GM18507 (cell line): ENCODE results near the gene CEMP1.

ENCODE experiments used
- DNase-seq: peaks from one replicate; pipeline ENCODE4 v3.0.0; 2011; ENCODE audit warnings: low read depth; ENCODE audit not compliant: insufficient read length; ENCODE audit errors: extremely low spot score
- FAIRE-seq: peaks from 2 replicates; lab custom pipeline; 2011; peaks lifted over from hg19 to GRCh38; lab: Jason Lieb, UNC

Gene CEMP1

DNA sequence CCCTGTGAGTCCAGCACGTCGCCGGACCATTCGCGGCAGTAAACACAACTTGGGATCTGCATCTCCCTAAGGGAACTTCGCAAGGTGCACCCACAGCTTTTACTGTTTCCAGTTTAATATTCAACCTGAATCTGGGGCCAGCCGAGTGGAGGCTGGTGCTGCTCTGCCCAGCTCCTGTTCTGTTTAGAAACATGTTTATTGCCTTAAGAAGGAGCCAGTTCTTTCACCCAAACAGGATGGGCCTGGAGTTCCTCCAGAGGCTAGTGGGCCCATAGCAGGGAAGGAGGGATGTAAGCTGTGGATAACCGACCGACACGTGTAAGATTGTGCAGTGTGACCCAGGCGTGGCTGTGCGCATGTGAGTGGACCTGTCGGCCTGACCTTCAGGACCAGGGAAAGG lies 38.9 kb downstream of the CEMP1 start:
- FAIRE-seq (no peak), DNase-seq (no peak)

DNA sequence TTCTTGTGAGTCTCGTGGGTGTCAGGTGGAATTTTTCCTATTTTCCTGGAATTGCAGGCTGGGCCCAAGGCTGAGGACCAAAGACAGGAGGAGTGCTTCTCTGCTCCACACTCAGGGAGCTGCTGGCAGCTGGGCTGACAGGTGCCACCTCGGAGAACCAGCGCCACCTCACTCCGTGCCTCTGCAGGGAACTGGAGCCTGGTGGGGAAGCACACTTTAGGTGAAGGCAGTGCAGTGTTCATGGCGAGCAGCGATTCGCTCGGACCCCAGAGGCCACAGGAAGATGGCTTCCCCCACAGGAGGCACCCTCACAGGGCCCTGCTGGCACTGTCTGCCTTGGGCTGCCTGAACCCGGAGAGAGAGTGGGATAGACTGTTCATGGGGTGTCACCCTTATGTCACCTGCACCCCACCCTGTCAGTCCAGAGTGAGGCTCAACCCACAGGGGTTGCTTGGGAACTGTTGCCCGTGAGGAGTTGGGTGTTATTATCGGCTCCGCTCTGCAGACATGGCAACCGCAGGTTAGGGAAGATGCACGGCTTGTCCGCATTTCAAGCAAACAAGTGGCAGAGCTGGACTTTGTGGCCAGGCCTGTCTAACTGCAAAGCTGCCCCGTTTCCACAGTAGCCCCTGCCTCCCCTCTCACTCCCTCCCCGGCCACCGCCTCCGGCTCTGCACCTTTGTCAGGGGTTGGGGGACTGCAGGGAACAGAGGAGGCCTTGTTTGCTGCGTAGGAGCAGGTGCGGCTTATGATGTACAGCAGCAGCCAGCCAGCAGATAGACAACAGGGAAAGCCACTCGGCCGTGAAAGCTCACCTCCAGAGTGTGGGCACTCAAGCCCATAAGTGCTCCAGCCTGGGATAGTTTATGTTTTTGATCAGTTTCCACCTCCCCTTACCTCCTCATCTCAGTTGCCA lies 40.8 kb downstream of the CEMP1 start:
- FAIRE-seq, result no peak

DNA sequence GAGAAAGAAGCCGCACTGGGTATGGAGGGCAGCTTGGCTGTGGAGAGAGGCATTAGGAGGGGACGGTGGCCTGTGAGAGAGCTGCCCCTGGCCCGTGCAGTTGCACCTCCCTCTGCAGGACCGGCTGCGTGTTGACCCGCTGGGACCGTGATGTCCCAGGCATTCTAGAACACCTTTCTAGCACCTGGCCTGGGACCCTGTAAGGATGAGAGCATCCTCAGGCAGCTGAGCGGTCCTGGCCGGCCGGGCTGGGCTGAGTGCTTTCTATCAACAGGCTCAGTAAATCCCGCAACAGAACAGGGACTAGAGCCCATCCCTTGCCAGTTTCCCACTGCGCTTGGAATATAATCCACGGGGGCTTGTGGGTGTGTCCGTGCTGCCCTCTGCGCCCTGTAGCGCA lies 41.6 kb downstream of the CEMP1 start:
- DNase-seq (no peak), FAIRE-seq (no peak)

More for the DNA sequence above, 40.8 kb downstream of the CEMP1 start:
- DNase-seq, result no peak

DNA sequence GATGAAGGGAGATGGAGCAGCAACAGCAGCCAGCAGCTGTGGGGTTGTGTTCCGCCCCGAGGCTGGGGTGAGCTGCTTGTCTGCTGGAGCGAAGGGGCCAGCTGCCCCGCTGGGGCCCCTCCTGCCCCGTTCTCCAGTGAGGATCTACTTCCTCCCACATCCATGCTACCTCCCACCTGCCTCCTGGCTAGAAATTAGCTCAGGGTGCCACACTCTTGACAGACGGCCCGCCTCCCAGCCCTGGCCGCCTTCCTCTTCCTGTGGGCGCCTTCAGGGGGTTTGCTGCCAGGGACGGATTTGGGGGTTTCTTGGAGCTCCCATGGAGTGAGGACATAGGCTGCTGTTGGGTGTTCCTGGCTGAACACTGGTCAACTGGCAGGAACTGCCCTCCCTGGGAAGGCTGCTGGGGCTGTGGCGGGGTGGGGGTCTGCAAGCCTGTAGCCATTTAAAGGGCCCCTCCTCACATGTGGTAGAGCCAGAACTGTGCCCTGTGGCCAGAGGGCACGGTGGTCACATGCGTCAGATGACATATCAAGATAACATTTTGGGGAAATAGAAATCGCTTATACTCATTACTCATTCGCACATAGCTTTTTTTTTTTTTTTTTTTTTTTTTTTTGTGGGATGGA lies 43.2 kb downstream of the CEMP1 start:
- DNase-seq (no peak), FAIRE-seq (no peak)

DNA sequence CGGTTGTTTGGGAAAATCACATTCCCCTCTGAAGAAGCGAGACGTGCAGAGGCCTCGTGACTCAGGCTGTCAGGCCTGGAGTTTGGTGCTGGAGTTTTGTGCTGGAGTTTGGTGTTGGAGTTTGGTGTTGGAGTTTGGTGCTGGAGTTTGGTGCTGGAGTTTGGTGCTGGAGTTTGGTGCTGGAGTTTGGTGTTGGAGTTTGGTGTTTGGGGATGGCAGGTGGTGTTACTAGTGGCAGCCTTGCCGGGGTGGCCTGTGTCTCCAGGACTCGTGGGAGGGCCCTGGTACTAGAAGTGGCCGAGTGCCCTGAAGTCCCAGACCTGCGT lies 43.7 kb downstream of the CEMP1 start:
- DNase-seq, result no peak
- FAIRE-seq, result no peak

DNA sequence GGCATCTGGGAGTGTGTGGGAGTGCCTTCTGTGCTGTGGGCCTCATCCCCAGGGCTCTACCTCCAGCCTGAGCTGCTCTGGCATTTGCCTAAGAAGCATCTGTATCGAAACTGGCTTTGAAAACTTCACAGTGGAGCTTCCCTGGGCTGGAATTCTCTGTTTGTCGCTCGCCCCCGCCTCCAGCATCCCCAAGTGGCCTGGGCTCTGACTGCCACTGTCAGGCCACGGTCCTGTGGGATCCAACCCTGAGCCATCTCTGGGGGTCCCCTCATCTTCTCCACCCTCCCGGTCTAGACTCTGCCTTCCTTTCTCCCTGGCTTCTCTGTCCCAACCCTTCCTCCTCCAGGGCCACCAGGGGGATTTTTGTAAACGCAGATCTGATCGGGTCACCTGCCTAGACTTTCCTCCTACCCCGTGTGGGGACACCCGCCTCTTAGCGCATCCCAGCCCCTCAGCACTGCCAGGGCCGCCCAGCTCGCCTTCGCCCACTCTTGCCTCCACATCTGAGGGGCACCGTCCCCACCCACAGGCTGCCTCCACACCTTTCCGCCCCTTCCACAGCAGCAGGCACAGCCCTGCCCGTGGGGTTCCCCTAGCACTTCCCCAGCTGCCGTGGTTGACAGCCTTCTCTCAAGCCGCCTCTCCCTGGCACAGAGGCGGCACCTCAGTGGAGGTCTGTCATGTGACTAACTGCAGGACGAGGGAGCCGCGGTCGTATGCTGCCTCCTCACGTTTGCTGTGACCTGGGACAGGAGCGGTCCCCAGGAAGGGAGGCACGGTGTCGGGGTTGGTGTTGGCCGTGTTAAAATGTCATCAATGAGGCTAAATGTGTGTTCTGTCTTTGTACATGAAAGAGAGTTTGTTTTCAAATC lies 44.3 kb downstream of the CEMP1 start:
- FAIRE-seq (peak; percentile 91), DNase-seq (peak; percentile 71)

DNA sequence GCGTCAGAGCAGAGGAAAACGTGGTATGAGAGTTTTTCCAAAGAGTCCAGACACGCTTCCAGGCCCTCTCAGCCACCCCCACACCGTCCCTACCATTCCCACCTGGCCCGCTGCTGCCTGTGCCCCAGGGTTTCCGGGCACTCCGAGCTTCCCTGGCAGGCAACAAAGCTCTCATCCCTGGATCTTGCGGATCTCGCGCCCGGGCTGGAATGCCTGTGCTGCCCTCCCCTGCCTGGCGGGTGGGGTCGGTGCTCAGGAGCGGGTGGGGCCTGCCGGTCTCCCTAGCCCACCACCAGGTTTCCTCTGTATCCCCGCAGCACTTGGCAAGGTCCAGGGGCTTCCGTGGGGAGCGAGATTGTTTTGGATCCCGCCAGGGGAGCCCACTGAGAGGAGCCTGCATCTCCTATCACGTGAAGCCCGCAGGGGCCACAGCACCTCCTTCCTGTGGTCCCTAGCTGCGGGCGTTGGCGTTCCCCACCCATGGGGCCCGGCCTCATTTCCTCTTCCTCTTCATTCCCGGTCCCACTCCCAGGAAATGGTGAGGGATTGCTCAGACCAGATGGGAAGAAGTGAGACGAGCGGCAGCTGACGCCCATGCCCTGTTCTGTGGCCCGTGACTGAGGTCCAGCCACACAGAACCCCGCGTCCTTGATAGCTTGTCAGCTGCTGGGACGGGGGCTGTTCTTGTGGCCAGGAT lies 45.2 kb downstream of the CEMP1 start:
- DNase-seq (no peak), FAIRE-seq (no peak)

DNA sequence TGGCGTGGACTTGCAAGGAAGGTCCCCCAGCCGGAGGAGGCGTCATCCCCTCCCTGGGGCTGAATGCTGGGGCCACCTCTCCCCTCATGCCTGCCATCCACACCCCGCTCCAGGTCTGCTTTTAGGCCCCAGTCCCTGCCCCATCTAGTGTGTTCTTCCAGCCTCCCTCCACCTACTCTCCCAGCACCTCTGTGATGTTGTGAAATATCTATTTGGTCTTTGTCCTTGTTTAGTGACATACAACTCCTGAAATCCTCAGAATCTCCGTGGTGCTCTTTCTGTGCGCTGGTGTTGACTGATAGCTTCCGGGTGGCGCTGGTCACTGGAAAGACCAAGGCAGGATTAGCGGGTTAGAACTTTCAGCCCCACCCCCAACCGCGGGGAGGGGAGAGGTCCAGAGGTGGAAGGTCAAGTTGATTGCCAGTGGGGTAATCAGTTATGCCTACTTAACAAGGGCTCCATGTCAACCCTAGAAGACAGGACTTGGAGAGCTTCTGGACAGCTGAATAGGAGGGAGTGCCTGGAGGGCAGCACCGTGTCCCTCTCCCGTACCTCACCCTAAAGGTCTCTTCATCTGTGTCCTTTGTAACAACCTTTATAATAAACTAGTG lies 46.2 kb downstream of the CEMP1 start:
- FAIRE-seq, result no peak

DNA sequence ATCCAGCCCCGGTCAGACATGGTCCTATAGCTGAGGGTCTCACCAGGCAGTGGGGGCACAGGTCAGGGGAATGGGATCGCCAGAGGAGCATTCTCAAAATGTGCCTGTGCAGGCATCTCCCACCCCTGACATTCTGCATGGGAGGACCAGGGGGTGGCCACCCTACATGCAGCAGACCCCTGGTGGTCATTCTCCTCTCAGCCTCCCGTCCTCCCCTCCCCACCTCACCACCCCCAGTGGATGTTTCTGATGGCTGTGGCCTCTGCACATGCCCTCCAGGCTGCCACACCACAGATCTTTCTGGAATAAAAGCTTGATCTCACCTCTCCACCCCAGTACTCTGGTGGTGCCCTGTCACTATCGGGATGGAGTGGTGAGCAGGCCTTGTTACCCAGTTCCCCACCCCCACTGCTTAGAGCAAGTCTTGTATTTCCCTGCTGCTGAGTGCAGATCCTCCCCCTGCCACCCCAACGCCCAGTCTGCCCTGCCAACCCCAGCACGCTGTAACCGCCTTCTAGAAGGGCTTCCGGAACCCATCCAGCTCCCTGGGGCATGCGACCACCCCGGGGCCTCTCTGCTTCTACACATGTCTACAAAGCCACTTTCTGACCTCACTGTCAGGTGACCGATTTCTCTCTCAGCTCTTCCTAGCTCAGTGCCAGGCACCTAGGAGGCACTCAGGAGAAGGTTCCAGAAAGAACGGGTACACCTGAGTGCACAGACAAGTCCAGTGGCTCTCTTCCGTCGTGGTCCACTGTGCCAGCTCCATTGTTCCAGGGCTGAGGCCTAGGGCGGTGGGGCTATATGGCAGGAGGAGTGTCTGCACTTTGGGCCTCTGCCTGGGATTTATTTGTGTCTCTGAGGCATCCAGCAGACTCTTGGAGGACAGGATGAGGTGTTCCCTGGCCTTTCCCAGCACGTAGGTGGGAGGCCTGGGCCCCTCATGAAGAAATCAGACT lies 47.0 kb downstream of the CEMP1 start:
- FAIRE-seq, result no peak
- no peak for DNase-seq

More for the DNA sequence above, 46.2 kb downstream of the CEMP1 start:
- no peak for DNase-seq

DNA sequence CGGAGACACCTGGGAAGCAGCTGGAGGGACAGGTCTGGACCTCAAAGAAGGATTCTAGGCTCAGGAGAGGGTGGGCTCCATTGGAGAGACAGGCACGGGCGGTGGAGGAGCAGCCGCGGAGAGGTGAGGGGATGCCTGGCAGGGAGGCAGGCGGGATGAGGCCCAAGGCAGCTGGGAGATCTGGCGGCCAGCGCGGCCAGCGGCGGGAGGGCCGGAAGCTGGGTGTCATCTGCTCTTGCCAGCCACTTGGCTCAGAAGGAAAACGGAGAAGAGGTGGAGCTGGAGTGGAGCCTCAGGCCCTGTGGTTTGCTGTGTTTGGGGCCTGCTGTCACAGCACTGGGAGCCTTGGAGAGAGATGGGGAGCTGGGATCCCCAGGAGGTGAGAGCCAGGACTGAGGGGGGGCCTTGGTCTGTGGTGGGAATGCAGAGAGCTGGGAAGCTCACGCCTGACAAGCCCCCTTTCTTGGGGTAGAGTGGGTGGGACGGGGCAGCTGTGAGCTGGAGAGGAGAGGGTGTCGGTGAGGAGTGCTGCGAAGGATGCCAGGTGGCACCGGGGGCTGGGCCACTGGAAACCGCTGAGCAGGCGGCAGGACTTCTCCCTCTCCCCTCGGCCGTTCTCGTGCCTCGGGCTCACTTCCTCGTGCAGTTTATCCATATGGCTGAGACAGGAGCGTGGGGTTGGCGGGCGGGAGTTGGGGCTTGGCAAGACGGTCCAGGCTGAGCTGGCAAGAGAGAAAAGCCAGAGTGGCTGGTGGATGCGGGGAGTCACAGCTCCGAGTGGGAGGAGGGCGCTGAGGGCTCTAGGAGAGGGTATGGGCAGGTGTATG lies 48.3 kb downstream of the CEMP1 start:
- FAIRE-seq, result no peak
- DNase-seq, result no peak

DNA sequence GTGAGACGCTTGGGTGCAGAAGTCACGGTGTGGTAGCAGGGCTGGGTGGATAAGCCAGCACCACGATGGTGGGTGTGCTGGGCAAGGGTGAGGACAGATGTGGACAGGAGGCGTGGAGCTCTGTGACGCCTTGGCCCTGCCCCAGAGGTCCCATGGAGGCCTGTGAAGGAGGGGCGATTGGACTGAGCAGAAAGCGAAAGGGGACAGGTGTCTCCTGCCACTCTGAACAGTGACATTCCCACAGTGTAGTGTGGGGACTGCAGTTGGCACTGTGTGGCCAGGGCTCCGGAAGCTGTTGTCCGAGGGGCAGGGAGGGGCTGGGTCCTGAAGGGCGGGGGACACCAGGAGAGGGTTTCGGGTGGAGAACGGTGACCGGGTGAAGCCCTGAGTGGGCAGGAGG lies 49.0 kb downstream of the CEMP1 start:
- no peak for DNase-seq
- no peak for FAIRE-seq

DNA sequence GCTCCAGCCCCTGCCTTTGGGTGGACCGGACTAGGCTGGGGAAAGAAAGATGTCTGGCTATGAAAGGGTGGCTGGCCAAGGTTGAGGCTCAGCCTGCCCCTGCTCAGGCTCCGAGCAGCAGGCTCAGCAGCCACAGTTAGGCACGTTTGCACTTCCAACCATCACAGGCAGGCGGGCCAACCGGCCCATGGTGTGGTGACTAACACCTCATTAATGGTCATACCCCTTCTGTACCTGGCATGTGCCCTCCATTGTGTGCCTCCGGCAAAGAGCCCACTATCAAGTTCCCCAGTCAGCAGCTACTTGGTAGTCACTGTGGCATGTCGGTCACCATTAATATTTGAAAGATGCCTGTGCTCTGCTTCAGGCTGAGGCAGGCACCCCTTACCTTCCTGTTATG lies 49.5 kb downstream of the CEMP1 start:
- DNase-seq (no peak), FAIRE-seq (no peak)

DNA sequence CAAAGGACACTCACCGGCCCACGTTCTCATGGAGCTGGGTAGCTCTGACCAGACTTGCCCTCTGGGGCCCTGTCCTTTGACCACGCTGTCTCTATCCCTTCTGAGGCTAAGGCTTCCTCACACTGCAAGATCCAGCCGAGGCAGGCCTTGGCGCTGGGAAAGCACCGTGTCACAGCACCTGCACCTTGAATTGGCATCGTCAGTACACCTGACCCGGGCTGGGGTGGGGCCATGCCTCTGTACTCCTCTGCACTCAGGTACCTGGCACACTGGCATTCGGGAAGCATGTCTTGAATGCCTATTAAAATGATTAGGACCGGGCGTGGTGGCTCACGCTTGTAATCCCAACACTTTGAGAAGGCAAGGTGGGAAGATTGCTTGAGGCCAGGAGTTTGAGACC lies 50.3 kb downstream of the CEMP1 start:
- DNase-seq (no peak), FAIRE-seq (no peak)
